ENCODE results near the gene MED13L. TPM values are rescaled to one million over a fixed set of nuclear protein-coding genes. Genes with fewer than 3 reads are reported as not detected.

MED13L gene
- total and polyA plus RNA-seq, 4 donors: 7.9 to 94.0 (median 37.7) TPM

- no peak for TF ChIP-seq NR2F2 (IDR thresholded peaks at IDR 0.05)
- TF ChIP-seq ZBTB33 (IDR thresholded peaks at IDR 0.05): no peak
- Histone ChIP-seq H3K27ac (ENCODE audit: low read depth in 1 of 2, low read length in 2 of 2) (no peak overlapping the region), H3K9me3 (ENCODE audit: control insufficient read depth in 4 of 4, low read length in 3 of 4) (no peaks in the 10 kb centered on the region), H3K36me3 (ENCODE audit: control insufficient read depth in 4 of 4, insufficient read depth in 3 of 4, low read depth in 1 of 4, low read length in 3 of 4) (no peaks in the 10 kb centered on the region), H3K27me3 (ENCODE audit: control insufficient read depth in 4 of 4, insufficient read depth in 4 of 4, low read length in 3 of 4) (no peaks in the 10 kb centered on the region), H3K4me3 (ENCODE audit: low read depth in 1 of 3, low read length in 3 of 3) (no peak overlapping the region), H3K4me1 (ENCODE audit: control insufficient read depth in 4 of 4, insufficient read depth in 4 of 4, low read length in 3 of 4) (peaks cover 0 to 6% (median 2%) of the 10 kb centered on the region in 4 donors), H3K9ac (ENCODE audit: low read depth in 1 of 2, low read length in 2 of 2) (no peak overlapping the region)
- 77% methylated on average over 10 of the region's 10 CpGs for WGBS
- DNase-seq (ENCODE audit: low spot score): no peak
These were observed 105.2 kb downstream of the MED13L start for GRCh38 chr12:116172224-116172849.

- Histone ChIP-seq H3K9ac (ENCODE audit: low read depth in 1 of 2, low read length in 2 of 2) (no peak overlapping the region), H3K27ac (ENCODE audit: low read depth in 1 of 2, low read length in 2 of 2) (no peak overlapping the region), H3K4me3 (ENCODE audit: low read depth in 1 of 3, low read length in 3 of 3) (no peak overlapping the region), H3K36me3 (ENCODE audit: control insufficient read depth in 4 of 4, insufficient read depth in 3 of 4, low read depth in 1 of 4, low read length in 3 of 4) (no peaks in the 10 kb centered on the region), H3K27me3 (ENCODE audit: control insufficient read depth in 4 of 4, insufficient read depth in 4 of 4, low read length in 3 of 4) (no peaks in the 10 kb centered on the region), H3K9me3 (ENCODE audit: control insufficient read depth in 4 of 4, low read length in 3 of 4) (no peaks in the 10 kb centered on the region), H3K4me1 (ENCODE audit: control insufficient read depth in 4 of 4, insufficient read depth in 4 of 4, low read length in 3 of 4) (peaks cover 0 to 6% (median 2%) of the 10 kb centered on the region in 4 donors)
- TF ChIP-seq CTCF (IDR thresholded peaks at IDR 0.05; ENCODE audit: low read depth, low read length, missing input control): no peak
- no peak for TF ChIP-seq FOXA2 (IDR thresholded peaks at IDR 0.05)
- TF ChIP-seq NR2F2 (IDR thresholded peaks at IDR 0.05): no peak
- TF ChIP-seq HNF4G (IDR thresholded peaks at IDR 0.05): no peak
- TF ChIP-seq MAX (IDR thresholded peaks at IDR 0.05): no peak
- TF ChIP-seq ATF3 (IDR thresholded peaks at IDR 0.05): no peak
- no peak for TF ChIP-seq SP1 (IDR thresholded peaks at IDR 0.05)
- TF ChIP-seq EGR1 (IDR thresholded peaks at IDR 0.05; ENCODE audit: low read depth in 2 of 2): no peak
- no peak for TF ChIP-seq GABPA (IDR thresholded peaks at IDR 0.05 in 1 of 2, conservative IDR thresholded peaks at IDR 0.05 in 1 of 2)
- TF ChIP-seq REST (IDR thresholded peaks at IDR 0.05): no peak
- no peak for TF ChIP-seq FOXA1 (IDR thresholded peaks at IDR 0.05)
- TF ChIP-seq YY1 (IDR thresholded peaks at IDR 0.05): no peak
- TF ChIP-seq RAD21 (IDR thresholded peaks at IDR 0.05): no peak
- no peak for TF ChIP-seq JUND (IDR thresholded peaks at IDR 0.05)
- no peak for TF ChIP-seq HNF4A (conservative IDR thresholded peaks at IDR 0.05)
- TF ChIP-seq ZBTB33 (IDR thresholded peaks at IDR 0.05): no peak
- TF ChIP-seq TAF1 (conservative IDR thresholded peaks at IDR 0.05): no peak
- TF ChIP-seq RXRA (IDR thresholded peaks at IDR 0.05): no peak
- WGBS: 87% methylated on average over 3 of the region's 3 CpGs
- DNase-seq (ENCODE audit: low spot score): no peak
These were observed 105.9 kb downstream of the MED13L start for GRCh38 chr12:116171549-116171948.
